Type B pancreatic cell (in vitro differentiated cells): Measurements from ENCODE around the gene MSH3. TPM values are rescaled to one million over a fixed set of nuclear protein-coding genes. Genes with fewer than 3 reads are reported as not detected.

Source experiments
- DNase-seq: peaks from one replicate; pipeline ENCODE4 v3.0.0; 2021; ENCODE audit warnings: mixed read lengths; ENCODE audit not compliant: unreplicated experiment; ENCODE audit errors: extremely low spot score
- H3K27ac Mint-ChIP-seq: 2 replicates; pipeline ENCODE4 v1.8.0; 2021; ENCODE audit warnings: mild to moderate bottlenecking, mixed read lengths
- H3K27me3 Mint-ChIP-seq: 2 replicates; pipeline ENCODE4 v1.8.0; 2021; ENCODE audit warnings: mixed read lengths
- H3K36me3 Mint-ChIP-seq: 2 replicates; pipeline ENCODE4 v1.8.0; 2021; ENCODE audit warnings: mixed read lengths
- H3K4me1 Mint-ChIP-seq: one replicate; pipeline ENCODE4 v1.8.0; 2021; ENCODE audit warnings: mixed read lengths; ENCODE audit not compliant: unreplicated experiment
- H3K4me3 Mint-ChIP-seq: 2 replicates; pipeline ENCODE4 v1.8.0; 2021; ENCODE audit warnings: mild to moderate bottlenecking, mixed read lengths
- H3K9me3 Mint-ChIP-seq: 2 replicates; pipeline ENCODE4 v1.8.0; 2021; ENCODE audit warnings: mixed read lengths
- total RNA-seq: library from RNA; stranded (reverse); gene quantifications from 2 replicates; pipeline ENCODE4 v1.2.1, GENCODE V29; 2021; ENCODE audit warnings: low replicate concordance
- TF ChIP-seq, protein P1 (sequence below): fragments of 200-600 bp; sonication (generic); conservative IDR thresholded peaks from 2 replicates; pipeline ENCODE4 v1.5.0; 2021; ENCODE audit warnings: antibody characterized with exemption, mild to moderate bottlenecking

MSH3 gene
- total RNA-seq, 1 donor from 2014 or later, result 13.9 TPM

DNA sequence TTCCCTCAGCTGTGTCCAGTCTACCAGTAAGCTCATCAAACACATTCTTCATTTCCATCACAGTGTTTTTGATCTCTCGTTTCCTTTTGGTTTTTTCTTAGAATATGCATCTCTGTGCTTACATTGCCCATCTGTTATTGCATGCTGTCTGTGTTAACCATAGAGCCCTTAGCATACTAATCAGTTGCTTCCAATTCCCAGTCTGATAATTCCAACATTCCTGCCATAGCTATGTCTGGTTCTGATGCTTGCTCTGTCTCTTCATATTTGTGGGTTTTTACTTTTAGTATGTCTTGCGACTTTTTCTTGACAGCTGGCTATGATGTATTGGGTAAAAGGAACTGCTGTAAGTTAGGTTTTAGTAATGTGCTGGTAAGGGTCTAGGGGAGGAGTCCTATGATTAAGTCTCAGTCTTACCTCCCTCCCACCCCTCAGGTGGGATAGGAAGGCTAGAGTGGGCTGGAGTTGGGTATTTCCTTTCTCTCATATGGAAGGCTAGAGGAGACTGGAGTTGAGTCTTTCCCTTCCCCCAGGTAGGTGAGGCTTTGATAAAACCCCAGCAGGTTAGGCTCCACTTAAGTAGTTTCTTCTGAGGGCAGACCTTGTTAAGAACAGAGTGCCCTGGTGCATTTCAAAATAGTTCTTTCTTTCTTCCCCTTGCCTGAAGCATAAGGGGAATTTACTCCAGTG lies 206.6 kb downstream of the MSH3 start:
- H3K9me3 Mint-ChIP-seq, result no peaks in the 10 kb centered on the region
- H3K4me3 Mint-ChIP-seq, result no peak overlapping the region
- peaks cover 4% of the 10 kb centered on the region for H3K4me1 Mint-ChIP-seq
- H3K27me3 Mint-ChIP-seq, result no peaks in the 10 kb centered on the region
- H3K27ac Mint-ChIP-seq, result no peak overlapping the region
- TF ChIP-seq, protein P1, sequence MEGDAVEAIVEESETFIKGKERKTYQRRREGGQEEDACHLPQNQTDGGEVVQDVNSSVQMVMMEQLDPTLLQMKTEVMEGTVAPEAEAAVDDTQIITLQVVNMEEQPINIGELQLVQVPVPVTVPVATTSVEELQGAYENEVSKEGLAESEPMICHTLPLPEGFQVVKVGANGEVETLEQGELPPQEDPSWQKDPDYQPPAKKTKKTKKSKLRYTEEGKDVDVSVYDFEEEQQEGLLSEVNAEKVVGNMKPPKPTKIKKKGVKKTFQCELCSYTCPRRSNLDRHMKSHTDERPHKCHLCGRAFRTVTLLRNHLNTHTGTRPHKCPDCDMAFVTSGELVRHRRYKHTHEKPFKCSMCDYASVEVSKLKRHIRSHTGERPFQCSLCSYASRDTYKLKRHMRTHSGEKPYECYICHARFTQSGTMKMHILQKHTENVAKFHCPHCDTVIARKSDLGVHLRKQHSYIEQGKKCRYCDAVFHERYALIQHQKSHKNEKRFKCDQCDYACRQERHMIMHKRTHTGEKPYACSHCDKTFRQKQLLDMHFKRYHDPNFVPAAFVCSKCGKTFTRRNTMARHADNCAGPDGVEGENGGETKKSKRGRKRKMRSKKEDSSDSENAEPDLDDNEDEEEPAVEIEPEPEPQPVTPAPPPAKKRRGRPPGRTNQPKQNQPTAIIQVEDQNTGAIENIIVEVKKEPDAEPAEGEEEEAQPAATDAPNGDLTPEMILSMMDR, result no peak
- DNase-seq, result no peak
- H3K36me3 Mint-ChIP-seq, result peaks cover 19% of the 10 kb centered on the region

DNA sequence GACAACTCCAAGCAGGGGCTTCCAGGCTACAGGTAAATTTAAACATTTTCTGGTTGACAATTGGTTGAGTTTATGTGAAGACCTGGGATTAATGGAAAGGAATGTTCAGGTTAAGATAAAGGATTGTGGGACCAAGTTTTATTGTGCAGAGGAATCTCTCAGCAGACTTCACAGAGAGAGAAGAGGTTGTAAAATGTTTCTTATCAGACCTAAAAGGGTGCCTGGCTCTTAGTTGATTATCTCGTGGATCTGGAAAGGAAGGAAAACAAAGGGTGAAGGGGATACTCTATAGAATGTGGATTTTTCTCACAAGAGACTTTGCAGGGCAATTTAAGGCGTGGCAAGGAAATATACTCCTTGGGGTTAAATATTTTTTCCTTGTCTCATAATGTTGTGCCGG lies 209.3 kb downstream of the MSH3 start:
- Mint-ChIP-seq H3K27me3 (no peaks in the 10 kb centered on the region), H3K4me1 (peaks cover 4% of the 10 kb centered on the region), H3K4me3 (no peak overlapping the region), H3K9me3 (no peaks in the 10 kb centered on the region), H3K27ac (no peak overlapping the region), H3K36me3 (peaks cover 13% of the 10 kb centered on the region)
- no peak for DNase-seq
- TF ChIP-seq, protein P1, result no peak

DNA sequence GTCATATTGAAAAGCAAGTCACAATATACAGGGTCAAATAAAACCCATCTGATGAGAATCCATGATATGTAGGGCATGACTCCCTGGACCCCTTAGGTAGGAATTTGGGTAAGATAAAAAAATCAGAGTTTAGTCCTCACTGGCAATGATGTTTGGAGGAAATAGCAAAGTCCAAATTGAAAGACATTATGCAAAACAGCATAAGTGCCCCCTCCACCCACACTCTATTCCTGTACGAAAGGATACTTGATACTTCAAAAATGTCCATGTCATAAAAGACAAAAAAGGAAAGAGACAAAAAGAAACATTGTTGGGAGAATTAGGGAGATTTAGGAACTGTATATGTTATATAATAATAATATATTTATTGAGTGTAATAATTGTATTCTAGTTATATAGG lies 209.7 kb downstream of the MSH3 start:
- Mint-ChIP-seq H3K4me1 (peaks cover 4% of the 10 kb centered on the region), H3K27ac (no peak overlapping the region), H3K9me3 (no peaks in the 10 kb centered on the region), H3K36me3 (peaks cover 12% of the 10 kb centered on the region), H3K27me3 (no peaks in the 10 kb centered on the region), H3K4me3 (no peak overlapping the region)
- TF ChIP-seq, protein P1, result no peak
- DNase-seq, result no peak

DNA sequence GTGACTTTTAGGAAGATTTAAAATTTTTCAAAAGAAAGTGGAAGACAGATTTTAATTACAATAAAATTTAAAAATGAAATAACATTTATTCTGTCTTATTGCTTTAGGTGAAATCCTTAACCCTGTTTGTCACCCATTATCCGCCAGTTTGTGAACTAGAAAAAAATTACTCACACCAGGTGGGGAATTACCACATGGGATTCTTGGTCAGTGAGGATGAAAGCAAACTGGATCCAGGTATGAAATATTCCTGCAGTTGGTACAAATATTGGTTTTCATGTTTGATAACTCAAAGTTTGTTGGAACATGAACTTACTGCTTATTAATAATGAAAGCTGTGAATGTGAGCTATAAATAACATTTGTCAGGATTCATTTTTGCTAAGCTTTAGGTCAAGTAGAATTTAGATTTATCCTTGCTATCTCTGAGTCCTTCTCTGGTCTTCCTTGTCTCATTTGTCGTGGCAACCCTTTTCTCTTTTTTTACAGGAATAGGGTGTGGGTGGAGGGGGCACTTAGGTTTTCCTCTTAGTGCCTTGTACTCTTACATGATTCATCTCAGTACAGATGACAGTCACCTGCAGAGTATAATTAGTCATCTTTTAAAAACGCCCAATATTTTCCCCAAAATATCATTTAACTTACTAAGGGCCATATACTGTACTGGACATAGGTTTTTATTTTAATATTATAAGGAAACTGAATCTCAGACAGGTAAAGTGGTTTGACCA lies 210.4 kb downstream of the MSH3 start:
- no peak for DNase-seq
- H3K27ac Mint-ChIP-seq, result no peak overlapping the region
- TF ChIP-seq, protein P1, result no peak
- H3K36me3 Mint-ChIP-seq, result peaks cover 12% of the 10 kb centered on the region
- H3K4me1 Mint-ChIP-seq, result peaks cover 4% of the 10 kb centered on the region
- H3K4me3 Mint-ChIP-seq, result no peak overlapping the region
- no peaks in the 10 kb centered on the region for H3K27me3 Mint-ChIP-seq
- H3K9me3 Mint-ChIP-seq, result no peaks in the 10 kb centered on the region

DNA sequence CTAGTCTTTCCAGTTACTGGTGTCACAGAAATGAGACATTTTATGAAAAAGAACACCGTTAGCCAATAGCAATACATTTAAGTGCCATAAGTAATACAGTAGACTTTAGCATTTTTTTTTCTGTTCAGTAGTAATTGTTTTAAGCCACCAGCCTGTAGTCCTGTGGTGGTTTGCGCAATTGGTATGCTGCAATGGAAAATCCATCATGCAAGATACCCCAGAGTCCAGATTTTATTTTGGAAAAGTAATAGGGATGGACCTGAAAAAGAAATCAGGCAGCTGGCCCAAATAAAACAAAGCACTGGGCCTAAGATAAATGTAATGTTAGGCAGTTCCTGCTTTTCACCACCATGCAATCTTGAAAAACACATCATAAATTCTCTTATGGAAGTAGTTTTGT lies 211.1 kb downstream of the MSH3 start:
- peaks cover 4% of the 10 kb centered on the region for H3K4me1 Mint-ChIP-seq
- H3K9me3 Mint-ChIP-seq, result no peaks in the 10 kb centered on the region
- no peak for DNase-seq
- no peak overlapping the region for H3K27ac Mint-ChIP-seq
- H3K36me3 Mint-ChIP-seq, result peaks cover 12% of the 10 kb centered on the region
- H3K4me3 Mint-ChIP-seq, result no peak overlapping the region
- TF ChIP-seq, protein P1, result no peak
- H3K27me3 Mint-ChIP-seq, result no peaks in the 10 kb centered on the region
